CD4-positive, alpha-beta memory T cell (primary cell): ENCODE results near the gene TIAM2. TPM values are rescaled to one million over a fixed set of nuclear protein-coding genes. Genes with fewer than 3 reads are reported as not detected.
"Not testable (repeated sequence)": the region's sequence is repeated elsewhere in the genome, so short reads cannot be mapped to it uniquely, and the experiment has no call there.

Experiments used
- CTCF ChIA-PET: fragments of 350-600 bp; sonication (Branson Sonifier 250); formaldehyde crosslinking; loops from one replicate; lab custom pipeline; 2021; ENCODE audit warnings: inconsistent platforms; ENCODE audit not compliant: partially characterized antibody; lab: Charles Lee
- POLR2A ChIA-PET: fragments of 350-600 bp; sonication (Branson Sonifier 250); formaldehyde crosslinking; loops from one replicate; lab custom pipeline; 2021; ENCODE audit not compliant: partially characterized antibody; lab: Charles Lee
- DNase-seq, 5 donors: peaks; one replicate each; pipeline versions ENCODE4 v3.0.0 to v3.0.0-alpha.2; 2020 to 2022; ENCODE audit warnings: mixed read lengths in 1 of 5
- H3K27ac ChIP-seq: one replicate; pipeline ENCODE4 v1.7.0; 2013; ENCODE audit warnings: low read depth, low read length
- H3K27me3 ChIP-seq: 2 replicates; pipeline ENCODE4 v1.7.0; 2013; ENCODE audit warnings: mild to moderate bottlenecking, low read length, moderate library complexity; ENCODE audit not compliant: insufficient read depth
- H3K36me3 ChIP-seq: 2 replicates; pipeline ENCODE4 v1.7.0; 2013; ENCODE audit warnings: mild to moderate bottlenecking, low read length, moderate library complexity; ENCODE audit not compliant: insufficient read depth
- H3K4me1 ChIP-seq: 2 replicates; pipeline ENCODE4 v1.7.0; 2013; ENCODE audit warnings: mild to moderate bottlenecking, low read length, moderate library complexity; ENCODE audit not compliant: insufficient read depth
- H3K4me3 ChIP-seq, 2 donors: one replicate each; pipeline ENCODE4 v1.7.0; 2013; ENCODE audit warnings: low read length in 2 of 2, mild to moderate bottlenecking in 1 of 2
- H3K9me3 ChIP-seq, 2 donors: one replicate each; pipeline ENCODE4 v1.7.0; 2013; ENCODE audit warnings: low read length in 2 of 2, control low read depth in 1 of 2; ENCODE audit not compliant: control insufficient read depth in 1 of 2
- H3K27ac Mint-ChIP-seq, 7 donors: one replicate each; pipeline ENCODE4 v1.8.0; 2020 to 2021; ENCODE audit warnings: mixed read lengths in 7 of 7, mild to moderate bottlenecking in 6 of 7, inconsistent platforms in 3 of 7, moderate library complexity in 3 of 7
- H3K27me3 Mint-ChIP-seq, 2 donors: one replicate each; pipeline ENCODE4 v1.8.0; 2020 to 2021; ENCODE audit warnings: mixed read lengths in 2 of 2
- H3K36me3 Mint-ChIP-seq, 2 donors: one replicate each; pipeline ENCODE4 v1.8.0; 2020 to 2021; ENCODE audit warnings: mixed read lengths in 2 of 2, inconsistent platforms in 1 of 2, mild to moderate bottlenecking in 1 of 2
- H3K4me1 Mint-ChIP-seq, 4 donors: one replicate each; pipeline ENCODE4 v1.8.0; 2020 to 2021; ENCODE audit warnings: mixed read lengths in 4 of 4, mild to moderate bottlenecking in 1 of 4
- H3K4me3 Mint-ChIP-seq, 8 donors: one replicate each; pipeline ENCODE4 v1.8.0; 2020 to 2021; ENCODE audit warnings: mixed read lengths in 8 of 8, mild to moderate bottlenecking in 7 of 8, moderate library complexity in 6 of 8, inconsistent platforms in 3 of 8
- H3K9me3 Mint-ChIP-seq, 8 donors: one replicate each; pipeline ENCODE4 v1.8.0; 2020 to 2021; ENCODE audit warnings: mixed read lengths in 8 of 8, mild to moderate bottlenecking in 5 of 8, inconsistent platforms in 3 of 8, moderate library complexity in 1 of 8
- intact Hi-C: fragments of 100-400 bp; cut with micrococcal nuclease; formaldehyde crosslinking; loops from one replicate; pipeline ENCODE4 v1.15.1; 2023
- polyA plus RNA-seq, 2 donors: library from polyadenylated mRNA; unstranded; fragments of 300-500 nt; fragmentation: Illumina TruSeq; gene quantifications; one replicate each; pipeline ENCODE4 v1.2.3, GENCODE V29; 2021
- total RNA-seq, 2 experiments: library from RNA; stranded (reverse); gene quantifications; one replicate each; pipeline ENCODE4 v1.2.3, GENCODE V29; 2021

Gene TIAM2
- total and polyA plus RNA-seq, 4 experiments from 2014 or later: 0.15 to 11.1 (median 5.8) TPM

GRCh38 chr6:155216312-155217046 is 221.4 kb downstream of the TIAM2 start:
- H3K27ac ChIP-seq: no peak overlapping the region
- no peak overlapping the region for H3K4me3 ChIP-seq
- H3K36me3 ChIP-seq: no peaks in the 10 kb centered on the region
- DNase-seq: no peak
- Mint-ChIP-seq H3K27me3 (peaks cover 2 to 5% of the 10 kb centered on the region in 2 donors), H3K36me3 (no peaks in the 10 kb centered on the region), H3K9me3 (peaks cover 0 to 4% (median 0%) of the 10 kb centered on the region in 8 donors), H3K4me3 (no peak overlapping the region), H3K4me1 (peaks cover 0 to 1% (median 0%) of the 10 kb centered on the region in 4 donors), H3K27ac (peak overlapping the region in 1 of 7 donors; percentile 3)
- no peaks in the 10 kb centered on the region for H3K4me1 ChIP-seq
- H3K27me3 ChIP-seq: no peaks in the 10 kb centered on the region
- ChIA-PET POLR2A (no interaction called here), CTCF (no interaction called here)
- intact Hi-C loops: no loop called here
- H3K9me3 ChIP-seq: no peaks in the 10 kb centered on the region

GRCh38 chr6:155218711-155219110 is 223.6 kb downstream of the TIAM2 start:
- H3K9me3 Mint-ChIP-seq, intact Hi-C loops, H3K27me3 ChIP-seq, H3K36me3 Mint-ChIP-seq, H3K9me3 ChIP-seq, CTCF ChIA-PET, H3K27me3 Mint-ChIP-seq, H3K4me1 Mint-ChIP-seq, DNase-seq, H3K4me3 ChIP-seq, H3K36me3 ChIP-seq, H3K4me3 Mint-ChIP-seq, POLR2A ChIA-PET, H3K4me1 ChIP-seq, H3K27ac ChIP-seq: not testable (repeated sequence)
- H3K27ac Mint-ChIP-seq: peak overlapping the region in 1 of 7 donors; percentile 24

- POLR2A ChIA-PET: no interaction called here
Measured at GRCh38 chr6:155219299-155219698, 224.2 kb downstream of the TIAM2 start.

GRCh38 chr6:155219858-155220301 is 224.8 kb downstream of the TIAM2 start:
- Mint-ChIP-seq H3K4me1 (peaks cover 8 to 11% (median 10%) of the 10 kb centered on the region in 4 donors), H3K9me3 (no peaks in the 10 kb centered on the region), H3K36me3 (no peaks in the 10 kb centered on the region), H3K4me3 (no peak overlapping the region), H3K27ac (peak overlapping the region in 1 of 7 donors; percentile 8), H3K27me3 (peaks cover 2 to 10% of the 10 kb centered on the region in 2 donors)
- Histone ChIP-seq H3K27me3 (no peaks in the 10 kb centered on the region), H3K36me3 (no peaks in the 10 kb centered on the region), H3K9me3 (no peaks in the 10 kb centered on the region), H3K27ac (no peak overlapping the region), H3K4me1 (peaks cover 13% of the 10 kb centered on the region), H3K4me3 (no peak overlapping the region)
- CTCF ChIA-PET: no interaction called here
- POLR2A ChIA-PET: no interaction called here
- no peak for DNase-seq
- intact Hi-C loops: no loop called here

More at GRCh38 chr6:155219299-155219698, 224.2 kb downstream of the TIAM2 start:
- Histone ChIP-seq H3K27me3 (no peaks in the 10 kb centered on the region), H3K27ac (no peak overlapping the region), H3K36me3 (no peaks in the 10 kb centered on the region), H3K4me1 (peaks cover 8% of the 10 kb centered on the region), H3K9me3 (no peaks in the 10 kb centered on the region), H3K4me3 (no peak overlapping the region)
- H3K9me3 Mint-ChIP-seq: no peaks in the 10 kb centered on the region
- CTCF ChIA-PET: no interaction called here
- H3K27ac Mint-ChIP-seq: peak overlapping the region in 1 of 7 donors; percentile 24
- H3K36me3 Mint-ChIP-seq: no peaks in the 10 kb centered on the region
- H3K4me3 Mint-ChIP-seq: no peak overlapping the region
- DNase-seq: no peak
- intact Hi-C loops: no loop called here
- H3K4me1 Mint-ChIP-seq: peaks cover 5 to 8% (median 7%) of the 10 kb centered on the region in 4 donors
- H3K27me3 Mint-ChIP-seq: peaks cover 2 to 10% of the 10 kb centered on the region in 2 donors

GRCh38 chr6:155221086-155221485 is 226.0 kb downstream of the TIAM2 start:
- no peak overlapping the region for H3K4me3 ChIP-seq
- DNase-seq: no peak
- peaks cover 13% of the 10 kb centered on the region for H3K4me1 ChIP-seq
- no peaks in the 10 kb centered on the region for H3K27me3 ChIP-seq
- no peak overlapping the region for H3K27ac ChIP-seq
- intact Hi-C loops: no loop called here
- POLR2A ChIA-PET: no interaction called here
- Mint-ChIP-seq H3K36me3 (no peaks in the 10 kb centered on the region), H3K4me1 (peaks cover 9 to 11% (median 10%) of the 10 kb centered on the region in 4 donors), H3K4me3 (no peak overlapping the region), H3K27ac (no peak overlapping the region), H3K9me3 (no peaks in the 10 kb centered on the region), H3K27me3 (peaks cover 2 to 10% of the 10 kb centered on the region in 2 donors)
- H3K36me3 ChIP-seq: no peaks in the 10 kb centered on the region
- CTCF ChIA-PET: no interaction called here
- H3K9me3 ChIP-seq: no peaks in the 10 kb centered on the region

GRCh38 chr6:155222506-155222905 is 227.4 kb downstream of the TIAM2 start:
- Mint-ChIP-seq H3K9me3 (no peaks in the 10 kb centered on the region), H3K36me3 (no peaks in the 10 kb centered on the region), H3K4me1 (peaks cover 9 to 11% (median 10%) of the 10 kb centered on the region in 4 donors), H3K4me3 (no peak overlapping the region), H3K27ac (no peak overlapping the region), H3K27me3 (peaks cover 2 to 5% of the 10 kb centered on the region in 2 donors)
- Histone ChIP-seq H3K4me3 (no peak overlapping the region), H3K27me3 (no peaks in the 10 kb centered on the region), H3K9me3 (no peaks in the 10 kb centered on the region), H3K4me1 (peaks cover 13% of the 10 kb centered on the region), H3K36me3 (no peaks in the 10 kb centered on the region), H3K27ac (no peak overlapping the region)
- DNase-seq: no peak
- CTCF ChIA-PET: no interaction called here
- intact Hi-C loops: no loop called here
- POLR2A ChIA-PET: no interaction called here

- Mint-ChIP-seq H3K4me1 (peaks cover 9 to 11% (median 10%) of the 10 kb centered on the region in 4 donors), H3K36me3 (no peaks in the 10 kb centered on the region), H3K27me3 (peaks cover 2 to 5% of the 10 kb centered on the region in 2 donors), H3K9me3 (no peaks in the 10 kb centered on the region), H3K4me3 (peak overlapping the region in 6 of 8 donors; percentile 5 to 62 (median 30)), H3K27ac (peak overlapping the region; percentile 35 to 77 (median 59))
- Histone ChIP-seq H3K4me3 (no peak overlapping the region), H3K4me1 (peaks cover 13% of the 10 kb centered on the region), H3K9me3 (no peaks in the 10 kb centered on the region), H3K36me3 (no peaks in the 10 kb centered on the region), H3K27me3 (no peaks in the 10 kb centered on the region), H3K27ac (no peak overlapping the region)
- POLR2A ChIA-PET: no interaction called here
- CTCF ChIA-PET: interaction anchor here (1.3 to 1.7 kb wide), 3 partner anchors 22 to 47 kb away, joined by 3 to 4 read pairs (median 4); no protein-coding TSS in a partner anchor
- intact Hi-C loops: no loop called here
- DNase-seq: peak in 4 of 5 donors; percentile 4 to 56 (median 16)
Measured at GRCh38 chr6:155223646-155224451, 228.7 kb downstream of the TIAM2 start.
